Thoracic aorta (tissue), 2 donors: ENCODE data around the gene PBRM1. TPM values are rescaled to one million over a fixed set of nuclear protein-coding genes. Genes with fewer than 3 reads are reported as not detected.

Source experiments
- ATAC-seq: fragments of 150-250 bp; one replicate; pipeline ENCODE4 v1.8.0; 2017; ENCODE audit warnings: low read depth; ENCODE audit not compliant: insufficient number of reproducible peaks, low FRiP score
- DNase-seq: peaks from one replicate; pipeline ENCODE4 v3.0.0-alpha.2; 2020; ENCODE audit warnings: low spot score
- H3K27ac ChIP-seq, 2 donors: fragments of 200-600 bp; sonication (generic); 1 replicate in 1 of 2; 2 replicates in 1 of 2; pipeline ENCODE4 v1.5.1; 2016; ENCODE audit warnings: mild to moderate bottlenecking in 2 of 2, moderate library complexity in 2 of 2
- H3K27me3 ChIP-seq: fragments of 200-600 bp; sonication (generic); replicated peaks from 2 replicates; pipeline ENCODE4 v1.6.0; 2016; ENCODE audit warnings: mild to moderate bottlenecking; ENCODE audit not compliant: insufficient read depth
- H3K36me3 ChIP-seq: fragments of 200-600 bp; sonication (generic); one replicate; pipeline ENCODE4 v1.5.1; 2016
- H3K4me1 ChIP-seq, 2 donors: fragments of 200-600 bp; sonication (generic); 1 replicate in 1 of 2; 2 replicates in 1 of 2; pipeline versions ENCODE4 v1.5.1 to v1.6.0; 2016; ENCODE audit warnings: low read depth in 2 of 2, mild to moderate bottlenecking in 1 of 2; ENCODE audit not compliant: control insufficient read depth in 1 of 2
- H3K4me3 ChIP-seq: fragments of 200-600 bp; sonication (generic); 2 replicates; pipeline ENCODE4 v1.5.1; 2016; ENCODE audit warnings: mild to moderate bottlenecking
- H3K9me3 ChIP-seq: fragments of 200-600 bp; sonication (generic); 2 replicates; pipeline ENCODE4 v1.5.1; 2016
- CTCF ChIP-seq: fragments of 200-600 bp; sonication (generic); IDR thresholded peaks from one replicate; pipeline ENCODE4 v1.5.1; 2019; ENCODE audit warnings: antibody characterized with exemption
- total RNA-seq, 2 donors: library from RNA; depleted of rRNA; stranded (reverse); fragments of >200 nt; gene quantifications; one replicate each; pipeline versions ENCODE4 v1.1.0 to v1.2.3, GENCODE V29; 2016

Gene PBRM1
- total RNA-seq, 2 donors from 2014 or later: 84.5 to 87.2 TPM

GRCh38 chr3:52688266-52688665 lies 2.6 kb upstream of the PBRM1 start:
- no peak for ATAC-seq
- no peak overlapping the region for H3K27ac ChIP-seq
- peaks cover 57% of the 10 kb centered on the region for H3K36me3 ChIP-seq
- no peak for TF ChIP-seq CTCF
- H3K4me1 ChIP-seq: peaks cover 19 to 30% of the 10 kb centered on the region in 2 donors
- no peak for DNase-seq
- no peak overlapping the region for H3K4me3 ChIP-seq
- H3K9me3 ChIP-seq: no peaks in the 10 kb centered on the region
- H3K27me3 ChIP-seq: no peaks in the 10 kb centered on the region

GRCh38 chr3:52685285-52685708 lies 416 bp downstream of the PBRM1 start:
- Histone ChIP-seq H3K4me3 (peak overlapping the region; percentile 82), H3K9me3 (no peaks in the 10 kb centered on the region), H3K36me3 (peaks cover 30% of the 10 kb centered on the region), H3K27ac (peak overlapping the region; percentile 92 to 93), H3K4me1 (peaks cover 22 to 53% of the 10 kb centered on the region in 2 donors), H3K27me3 (no peaks in the 10 kb centered on the region)
- DNase-seq (peak; percentile 12), ATAC-seq (peak; percentile 83)
- TF ChIP-seq CTCF: no peak

- no peak overlapping the region for H3K4me3 ChIP-seq
- H3K27ac ChIP-seq: peak overlapping the region in 1 of 2 donors; percentile 92
- DNase-seq (no peak), ATAC-seq (no peak)
- no peaks in the 10 kb centered on the region for H3K27me3 ChIP-seq
- H3K9me3 ChIP-seq: no peaks in the 10 kb centered on the region
- peaks cover 22 to 53% of the 10 kb centered on the region in 2 donors for H3K4me1 ChIP-seq
- peaks cover 22% of the 10 kb centered on the region for H3K36me3 ChIP-seq
- TF ChIP-seq CTCF: no peak
Observed at GRCh38 chr3:52684184-52684583, 1.5 kb downstream of the PBRM1 start.

GRCh38 chr3:52683611-52684010 lies 2.1 kb downstream of the PBRM1 start:
- peaks cover 22 to 53% of the 10 kb centered on the region in 2 donors for H3K4me1 ChIP-seq
- TF ChIP-seq CTCF: no peak
- H3K27me3 ChIP-seq: no peaks in the 10 kb centered on the region
- DNase-seq: no peak
- peaks cover 22% of the 10 kb centered on the region for H3K36me3 ChIP-seq
- no peak overlapping the region for H3K4me3 ChIP-seq
- H3K27ac ChIP-seq: no peak overlapping the region
- no peaks in the 10 kb centered on the region for H3K9me3 ChIP-seq
- ATAC-seq: no peak

- H3K36me3 ChIP-seq: peaks cover 21% of the 10 kb centered on the region
- no peaks in the 10 kb centered on the region for H3K9me3 ChIP-seq
- H3K27me3 ChIP-seq: no peaks in the 10 kb centered on the region
- H3K4me1 ChIP-seq: peaks cover 22 to 49% of the 10 kb centered on the region in 2 donors
- no peak for DNase-seq
- H3K4me3 ChIP-seq: no peak overlapping the region
- TF ChIP-seq CTCF: no peak
- H3K27ac ChIP-seq: peak overlapping the region in 1 of 2 donors; percentile 37
- ATAC-seq: no peak
Observed at GRCh38 chr3:52682016-52682415, 3.7 kb downstream of the PBRM1 start.
